ENCODE data around the gene PRKAG2.
"Not testable (repeated sequence)": the region's sequence is repeated elsewhere in the genome, so short reads cannot be mapped to it uniquely, and the experiment has no call there.

The PRKAG2 gene

GRCh38 chr7:151756076-151756731, 120.7 kb downstream of the PRKAG2 start:
- in situ Hi-C loops (cut with HindIII; ENCODE audit: low pct_ligation_motif_present, low pct_unique_long_range_greater_than_20kb, low sequenced_read_pairs): no loop called here

GRCh38 chr7:151755131-151755801, 121.6 kb downstream of the PRKAG2 start:
- in situ Hi-C loops (cut with HindIII; ENCODE audit: low pct_ligation_motif_present, low pct_unique_long_range_greater_than_20kb, low sequenced_read_pairs): no loop called here
- DNase-seq: no peak

More at GRCh38 chr7:151756076-151756731, 120.7 kb downstream of the PRKAG2 start:
- no peak for DNase-seq

- in situ Hi-C loops (cut with HindIII; ENCODE audit: low pct_ligation_motif_present, low pct_unique_long_range_greater_than_20kb, low sequenced_read_pairs): no loop called here
- DNase-seq: no peak
Observed at GRCh38 chr7:151754688-151755130, 122.2 kb downstream of the PRKAG2 start.

- in situ Hi-C loops (cut with HindIII; ENCODE audit: low pct_ligation_motif_present, low pct_unique_long_range_greater_than_20kb, low sequenced_read_pairs): no loop called here
- DNase-seq: peak; percentile 100
Observed at GRCh38 chr7:151754142-151754590, 122.7 kb downstream of the PRKAG2 start.

- no peak for DNase-seq
- in situ Hi-C loops (cut with HindIII; ENCODE audit: low pct_ligation_motif_present, low pct_unique_long_range_greater_than_20kb, low sequenced_read_pairs): no loop called here
Observed at GRCh38 chr7:151752816-151753595, 123.9 kb downstream of the PRKAG2 start.

- in situ Hi-C loops (cut with HindIII; ENCODE audit: low pct_ligation_motif_present, low pct_unique_long_range_greater_than_20kb, low sequenced_read_pairs): no loop called here
- DNase-seq: no peak
Observed at GRCh38 chr7:151752037-151752436, 124.9 kb downstream of the PRKAG2 start.

- no peak for DNase-seq
- in situ Hi-C loops (cut with HindIII; ENCODE audit: low pct_ligation_motif_present, low pct_unique_long_range_greater_than_20kb, low sequenced_read_pairs): no loop called here
Observed at GRCh38 chr7:151748733-151749132, 128.2 kb downstream of the PRKAG2 start.

GRCh38 chr7:151748021-151748420, 128.9 kb downstream of the PRKAG2 start:
- DNase-seq; in situ Hi-C loops (cut with HindIII; ENCODE audit: low pct_ligation_motif_present, low pct_unique_long_range_greater_than_20kb, low sequenced_read_pairs): not testable (repeated sequence)

- in situ Hi-C loops (cut with HindIII; ENCODE audit: low pct_ligation_motif_present, low pct_unique_long_range_greater_than_20kb, low sequenced_read_pairs): no loop called here
- no peak for DNase-seq
Observed at GRCh38 chr7:151745706-151746105, 131.2 kb downstream of the PRKAG2 start.

GRCh38 chr7:151744656-151745638, 132.0 kb downstream of the PRKAG2 start:
- in situ Hi-C loops (cut with HindIII; ENCODE audit: low pct_ligation_motif_present, low pct_unique_long_range_greater_than_20kb, low sequenced_read_pairs): no loop called here
- peak; percentile 93 for DNase-seq

- no peak for DNase-seq
- in situ Hi-C loops (cut with HindIII; ENCODE audit: low pct_ligation_motif_present, low pct_unique_long_range_greater_than_20kb, low sequenced_read_pairs): no loop called here
Observed at GRCh38 chr7:151744051-151744580, 132.8 kb downstream of the PRKAG2 start.

- no peak for DNase-seq
- in situ Hi-C loops (cut with HindIII; ENCODE audit: low pct_ligation_motif_present, low pct_unique_long_range_greater_than_20kb, low sequenced_read_pairs): no loop called here
Observed at GRCh38 chr7:151743481-151743983, 133.4 kb downstream of the PRKAG2 start.

GRCh38 chr7:151742713-151743480, 134.0 kb downstream of the PRKAG2 start:
- DNase-seq: no peak
- in situ Hi-C loops (cut with HindIII; ENCODE audit: low pct_ligation_motif_present, low pct_unique_long_range_greater_than_20kb, low sequenced_read_pairs): no loop called here

GRCh38 chr7:151741585-151741984, 135.3 kb downstream of the PRKAG2 start:
- DNase-seq: no peak
- in situ Hi-C loops (cut with HindIII; ENCODE audit: low pct_ligation_motif_present, low pct_unique_long_range_greater_than_20kb, low sequenced_read_pairs): no loop called here

- in situ Hi-C loops (cut with HindIII; ENCODE audit: low pct_ligation_motif_present, low pct_unique_long_range_greater_than_20kb, low sequenced_read_pairs): no loop called here
- no peak for DNase-seq
Observed at GRCh38 chr7:151740081-151740851, 136.6 kb downstream of the PRKAG2 start.

- in situ Hi-C loops (cut with HindIII; ENCODE audit: low pct_ligation_motif_present, low pct_unique_long_range_greater_than_20kb, low sequenced_read_pairs): no loop called here
- DNase-seq: no peak
Observed at GRCh38 chr7:151738925-151739324, 138.0 kb downstream of the PRKAG2 start.
